ENCODE results near the gene REPS1. TPM values are rescaled to one million over a fixed set of nuclear protein-coding genes. Genes with fewer than 3 reads are reported as not detected.
A peak's percentile ranks its signal among the peaks of the same experiment; 100 is the strongest.

The REPS1 gene
- total RNA-seq, 1 experiment from 2014 or later = 28.6 TPM

DNA sequence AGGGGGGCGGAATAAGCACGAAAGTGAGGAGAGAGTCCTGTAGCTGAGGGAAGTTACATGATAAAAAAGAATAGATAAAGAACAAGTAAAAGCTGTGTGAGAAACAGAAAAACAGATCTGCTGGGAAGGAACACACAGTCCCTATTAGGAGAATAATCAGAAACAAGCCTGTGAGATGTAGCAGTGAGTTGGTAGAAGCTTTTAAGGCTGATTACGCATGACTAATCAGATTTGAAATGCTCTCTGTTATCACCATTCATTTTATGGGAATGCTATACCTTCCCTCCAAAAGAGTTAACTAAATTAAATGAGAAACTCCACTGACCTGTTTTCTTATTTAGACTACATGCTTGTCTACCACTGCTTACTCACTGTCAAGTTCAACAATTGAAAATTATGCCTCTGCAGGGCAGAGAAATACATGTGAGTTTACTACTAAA lies 15.8 kb downstream of the REPS1 start:
- POLR2A ChIA-PET = no interaction called here
- H3K4me3 ChIP-seq (ENCODE audit: low read depth in 2 of 2, low read length in 2 of 2) = no peak overlapping the region
- H3K27ac ChIP-seq (ENCODE audit: low read length) = no peak overlapping the region
- H3K4me1 ChIP-seq (ENCODE audit: control insufficient read depth, insufficient read depth, low read length) = peaks cover 16% of the 10 kb centered on the region; the same call in 1 of the 2 replicates
- BruUV-seq (replicated peaks) = no TSS peak
- CTCF ChIA-PET = no interaction called here
- DNase-seq (ENCODE audit: low read depth, low spot score) (no peak), ATAC-seq (no peak)
- TF ChIP-seq, protein P1, sequence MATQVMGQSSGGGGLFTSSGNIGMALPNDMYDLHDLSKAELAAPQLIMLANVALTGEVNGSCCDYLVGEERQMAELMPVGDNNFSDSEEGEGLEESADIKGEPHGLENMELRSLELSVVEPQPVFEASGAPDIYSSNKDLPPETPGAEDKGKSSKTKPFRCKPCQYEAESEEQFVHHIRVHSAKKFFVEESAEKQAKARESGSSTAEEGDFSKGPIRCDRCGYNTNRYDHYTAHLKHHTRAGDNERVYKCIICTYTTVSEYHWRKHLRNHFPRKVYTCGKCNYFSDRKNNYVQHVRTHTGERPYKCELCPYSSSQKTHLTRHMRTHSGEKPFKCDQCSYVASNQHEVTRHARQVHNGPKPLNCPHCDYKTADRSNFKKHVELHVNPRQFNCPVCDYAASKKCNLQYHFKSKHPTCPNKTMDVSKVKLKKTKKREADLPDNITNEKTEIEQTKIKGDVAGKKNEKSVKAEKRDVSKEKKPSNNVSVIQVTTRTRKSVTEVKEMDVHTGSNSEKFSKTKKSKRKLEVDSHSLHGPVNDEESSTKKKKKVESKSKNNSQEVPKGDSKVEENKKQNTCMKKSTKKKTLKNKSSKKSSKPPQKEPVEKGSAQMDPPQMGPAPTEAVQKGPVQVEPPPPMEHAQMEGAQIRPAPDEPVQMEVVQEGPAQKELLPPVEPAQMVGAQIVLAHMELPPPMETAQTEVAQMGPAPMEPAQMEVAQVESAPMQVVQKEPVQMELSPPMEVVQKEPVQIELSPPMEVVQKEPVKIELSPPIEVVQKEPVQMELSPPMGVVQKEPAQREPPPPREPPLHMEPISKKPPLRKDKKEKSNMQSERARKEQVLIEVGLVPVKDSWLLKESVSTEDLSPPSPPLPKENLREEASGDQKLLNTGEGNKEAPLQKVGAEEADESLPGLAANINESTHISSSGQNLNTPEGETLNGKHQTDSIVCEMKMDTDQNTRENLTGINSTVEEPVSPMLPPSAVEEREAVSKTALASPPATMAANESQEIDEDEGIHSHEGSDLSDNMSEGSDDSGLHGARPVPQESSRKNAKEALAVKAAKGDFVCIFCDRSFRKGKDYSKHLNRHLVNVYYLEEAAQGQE (IDR thresholded peaks at IDR 0.05; ENCODE audit: insufficient read depth in 1 of 2, low read depth in 2 of 2, low read length in 1 of 2) = no peak
- H3K9me3 ChIP-seq (ENCODE audit: control insufficient read depth, insufficient read depth, low read depth, low read length) = no peaks in the 10 kb centered on the region
- H3K27me3 ChIP-seq (ENCODE audit: control insufficient read depth, insufficient read depth, low read length) = no peaks in the 10 kb centered on the region
- intact Hi-C loops (cut with micrococcal nuclease; ENCODE audit: unreplicated experiment) = no loop called here
- no peaks in the 10 kb centered on the region for H3K36me3 ChIP-seq (ENCODE audit: control insufficient read depth, insufficient read depth, low read length)
- in situ Hi-C loops (cut with HindIII; ENCODE audit: low pct_unique_long_range_greater_than_20kb, low sequenced_read_pairs) = no loop called here

DNA sequence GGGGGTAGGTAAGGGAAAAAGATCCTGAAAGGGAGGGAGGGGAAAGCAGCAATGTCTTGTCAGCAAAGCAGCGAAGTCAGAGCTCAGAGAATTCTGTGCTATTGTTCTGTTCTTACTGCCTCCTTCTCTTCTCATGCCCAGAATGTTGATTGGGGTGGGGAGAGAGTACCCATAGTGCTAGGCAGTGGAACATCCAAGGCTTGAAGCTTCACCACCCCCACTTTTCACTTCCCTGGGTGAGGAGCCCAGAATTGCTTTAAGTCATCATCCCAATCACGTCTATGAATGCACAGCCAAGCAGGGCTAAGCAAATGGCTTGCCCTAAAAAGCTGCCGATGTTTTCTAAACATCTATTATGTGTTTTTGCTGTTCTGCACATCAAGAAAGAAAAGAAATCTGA lies 16.5 kb downstream of the REPS1 start:
- ChIA-PET CTCF (no interaction called here), POLR2A (interaction anchor here (0.7 kb wide), 1 partner anchor 725 kb away, joined by 3 read pairs; no protein-coding TSS in a partner anchor)
- Histone ChIP-seq H3K27ac (ENCODE audit: low read length) (no peak overlapping the region), H3K9me3 (ENCODE audit: control insufficient read depth, insufficient read depth, low read depth, low read length) (no peaks in the 10 kb centered on the region), H3K36me3 (ENCODE audit: control insufficient read depth, insufficient read depth, low read length) (no peaks in the 10 kb centered on the region), H3K4me1 (ENCODE audit: control insufficient read depth, insufficient read depth, low read length) (peaks cover 16% of the 10 kb centered on the region; the same call in 1 of the 2 replicates), H3K4me3 (ENCODE audit: low read depth in 2 of 2, low read length in 2 of 2) (no peak overlapping the region), H3K27me3 (ENCODE audit: control insufficient read depth, insufficient read depth, low read length) (no peaks in the 10 kb centered on the region)
- DNase-seq (ENCODE audit: low read depth, low spot score) (no peak), ATAC-seq (peak; percentile 61; the same call in 1 of the 2 replicates)
- in situ Hi-C loops (cut with HindIII; ENCODE audit: low pct_unique_long_range_greater_than_20kb, low sequenced_read_pairs) (no loop called here), intact Hi-C loops (cut with micrococcal nuclease; ENCODE audit: unreplicated experiment) (no loop called here)
- TF ChIP-seq, protein P1 (IDR thresholded peaks at IDR 0.05; ENCODE audit: insufficient read depth in 1 of 2, low read depth in 2 of 2, low read length in 1 of 2) = no peak
- TF ChIP-seq POLR2AphosphoS5 (IDR thresholded peaks at IDR 0.05; ENCODE audit: low read depth, low read length) (no peak), SIN3A (IDR thresholded peaks at IDR 0.05; ENCODE audit: borderline replicate concordance, insufficient read depth, low read depth, low read length) (no peak), TCF7L2 (IDR thresholded peaks at IDR 0.05; ENCODE audit: low read depth, low read length) (no peak)
- TF ChIP-seq, protein P2, sequence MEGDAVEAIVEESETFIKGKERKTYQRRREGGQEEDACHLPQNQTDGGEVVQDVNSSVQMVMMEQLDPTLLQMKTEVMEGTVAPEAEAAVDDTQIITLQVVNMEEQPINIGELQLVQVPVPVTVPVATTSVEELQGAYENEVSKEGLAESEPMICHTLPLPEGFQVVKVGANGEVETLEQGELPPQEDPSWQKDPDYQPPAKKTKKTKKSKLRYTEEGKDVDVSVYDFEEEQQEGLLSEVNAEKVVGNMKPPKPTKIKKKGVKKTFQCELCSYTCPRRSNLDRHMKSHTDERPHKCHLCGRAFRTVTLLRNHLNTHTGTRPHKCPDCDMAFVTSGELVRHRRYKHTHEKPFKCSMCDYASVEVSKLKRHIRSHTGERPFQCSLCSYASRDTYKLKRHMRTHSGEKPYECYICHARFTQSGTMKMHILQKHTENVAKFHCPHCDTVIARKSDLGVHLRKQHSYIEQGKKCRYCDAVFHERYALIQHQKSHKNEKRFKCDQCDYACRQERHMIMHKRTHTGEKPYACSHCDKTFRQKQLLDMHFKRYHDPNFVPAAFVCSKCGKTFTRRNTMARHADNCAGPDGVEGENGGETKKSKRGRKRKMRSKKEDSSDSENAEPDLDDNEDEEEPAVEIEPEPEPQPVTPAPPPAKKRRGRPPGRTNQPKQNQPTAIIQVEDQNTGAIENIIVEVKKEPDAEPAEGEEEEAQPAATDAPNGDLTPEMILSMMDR (IDR thresholded peaks at IDR 0.05) = no peak
- BruUV-seq (replicated peaks) = no TSS peak

All from Panc1 (cell line).